ENCODE data around the gene MED27.

Gene MED27

DNA sequence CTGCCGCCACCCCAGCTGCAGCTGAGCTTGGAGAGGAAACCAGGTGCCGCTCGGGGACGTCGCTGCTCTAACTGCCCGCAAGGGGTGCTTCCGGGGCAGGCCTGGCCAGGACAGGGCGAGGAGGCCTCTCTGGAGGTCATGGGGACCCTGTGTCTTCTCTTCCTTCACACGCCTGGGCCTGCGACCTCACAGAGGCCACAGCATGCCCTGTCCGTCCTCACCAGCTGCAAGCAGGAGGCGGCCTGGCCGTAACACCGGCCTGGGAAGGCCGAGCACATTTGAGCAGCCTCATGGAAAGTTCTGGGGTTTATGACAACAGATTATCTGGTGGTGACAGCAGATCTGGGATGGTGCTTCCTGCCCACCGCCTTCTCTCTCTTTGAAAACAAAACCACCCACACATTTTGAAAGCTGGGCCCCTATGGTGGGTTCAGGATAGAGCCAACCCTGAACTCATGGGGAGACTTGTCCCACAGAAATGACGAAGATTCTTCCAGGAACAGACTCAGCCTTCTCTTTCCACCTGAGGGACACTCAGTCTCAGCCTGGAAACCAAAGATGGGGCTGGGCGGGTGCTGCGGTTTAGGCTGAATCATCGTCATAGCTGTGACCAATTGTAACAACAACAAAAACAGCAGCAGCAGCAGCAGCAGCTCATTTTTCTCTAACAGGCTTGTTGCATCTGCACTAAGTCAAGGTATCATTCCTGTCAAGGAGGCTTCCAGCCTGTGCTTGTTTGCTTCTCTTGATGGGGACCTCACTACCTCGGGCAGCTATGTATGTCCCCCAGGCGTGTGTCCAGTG, 240.2 kb downstream of the MED27 start:
- Histone ChIP-seq H3K9ac (ENCODE audit: low read depth, low read length) (no peak overlapping the region), H3K4me1 (ENCODE audit: insufficient read depth, low read length) (peaks cover 9% of the 10 kb centered on the region; the same call in 1 of the 2 replicates), H3K4me3 (ENCODE audit: low read length) (no peak overlapping the region), H3K9me3 (ENCODE audit: insufficient read depth, low read depth, low read length) (no peaks in the 10 kb centered on the region), H3K27ac (ENCODE audit: low read depth, low read length) (no peak overlapping the region), H3K27me3 (ENCODE audit: insufficient read depth, low read length) (no peaks in the 10 kb centered on the region), H3K36me3 (ENCODE audit: insufficient read depth, low read length) (no peaks in the 10 kb centered on the region)
- WGBS = 92% methylated on average over 22 of the region's 22 CpGs

DNA sequence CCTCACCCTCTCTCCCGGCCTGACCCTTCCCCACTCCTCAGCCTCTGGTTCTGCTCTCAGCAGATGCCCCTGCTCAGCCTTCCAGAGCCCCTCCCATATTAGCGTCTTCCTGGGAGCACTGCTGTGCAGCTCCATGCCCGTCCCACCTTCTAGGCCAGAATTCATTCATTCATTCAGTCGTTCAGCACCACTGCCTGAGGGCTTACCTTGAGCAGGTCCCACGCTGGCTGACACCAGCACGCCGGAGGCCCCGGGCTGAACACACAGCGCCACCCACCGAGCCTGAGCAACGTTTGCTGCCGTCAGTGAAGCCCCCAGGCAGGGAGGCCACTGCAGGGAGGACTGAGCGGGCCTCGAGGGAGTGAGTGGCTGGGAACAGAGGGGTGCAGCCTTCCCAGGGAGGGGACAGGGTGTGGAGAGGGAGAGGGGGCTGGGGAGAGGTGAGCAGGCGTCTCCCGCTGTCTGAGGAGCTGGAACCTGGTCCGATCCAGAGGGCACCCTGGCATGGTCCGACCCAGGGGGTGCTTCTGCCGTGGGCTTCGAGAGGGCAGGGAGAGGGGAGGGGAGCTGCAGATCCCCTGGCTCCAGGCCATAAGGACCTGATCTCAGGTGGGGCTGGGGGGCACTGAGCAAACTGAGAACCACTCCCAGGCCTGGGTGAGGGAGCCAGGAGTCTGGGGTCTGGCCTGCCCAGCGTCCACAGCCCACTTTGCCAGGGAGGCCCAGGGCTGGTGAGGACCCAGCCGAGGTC, 241.0 kb downstream of the MED27 start:
- Histone ChIP-seq H3K27me3 (ENCODE audit: insufficient read depth, low read length) (no peaks in the 10 kb centered on the region), H3K4me3 (ENCODE audit: low read length) (no peak overlapping the region), H3K27ac (ENCODE audit: low read depth, low read length) (no peak overlapping the region), H3K4me1 (ENCODE audit: insufficient read depth, low read length) (peaks cover 9% of the 10 kb centered on the region; the same call in 1 of the 2 replicates), H3K9ac (ENCODE audit: low read depth, low read length) (no peak overlapping the region), H3K36me3 (ENCODE audit: insufficient read depth, low read length) (no peaks in the 10 kb centered on the region), H3K9me3 (ENCODE audit: insufficient read depth, low read depth, low read length) (no peaks in the 10 kb centered on the region; the same call in 1 of the 2 replicates)
- WGBS = 65% methylated on average over 22 of the region's 22 CpGs

DNA sequence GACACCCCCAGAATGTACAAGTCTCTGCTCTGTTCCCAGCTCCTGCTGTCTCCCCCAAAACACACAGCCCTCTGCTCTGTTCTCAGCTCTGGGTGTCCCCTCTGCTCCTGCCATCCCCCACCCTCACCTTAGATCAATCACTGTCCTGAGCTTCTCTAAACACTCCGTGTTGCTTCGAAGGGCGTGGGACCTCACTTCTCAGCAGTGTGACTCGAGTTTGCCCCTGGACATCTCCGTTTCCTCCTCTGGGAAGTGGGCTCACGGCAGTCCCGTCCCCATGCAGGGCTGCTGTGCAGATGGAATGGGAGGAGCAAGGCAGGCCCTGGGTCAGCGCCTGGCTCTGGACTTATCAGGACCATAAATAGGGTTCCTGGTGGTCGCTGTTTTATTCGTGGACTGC, 241.8 kb downstream of the MED27 start:
- peaks cover 9% of the 10 kb centered on the region; the same call in 1 of the 2 replicates for H3K4me1 ChIP-seq (ENCODE audit: insufficient read depth, low read length)
- 79% methylated on average over 10 of the region's 10 CpGs for WGBS
- H3K36me3 ChIP-seq (ENCODE audit: insufficient read depth, low read length) = no peaks in the 10 kb centered on the region

DNA sequence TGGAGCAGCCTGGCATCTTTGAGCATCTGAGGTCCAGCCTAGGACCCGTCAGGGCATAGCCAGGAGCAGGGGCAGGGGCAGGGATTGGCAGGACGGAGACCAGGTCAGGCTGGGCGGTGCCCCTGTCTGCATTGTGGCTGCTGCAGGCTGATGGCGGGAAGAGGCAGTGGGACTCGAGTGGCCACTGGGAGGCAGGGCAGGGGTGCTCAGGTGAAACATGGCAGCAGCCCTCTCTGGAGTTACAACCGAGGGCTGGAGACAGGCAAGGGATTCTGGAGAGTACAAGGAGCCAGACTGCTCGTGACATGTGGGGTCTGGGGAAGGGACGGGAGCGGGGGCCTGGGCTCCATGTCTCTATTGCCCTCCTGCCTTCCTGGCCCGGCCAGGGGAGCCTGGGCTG, 242.4 kb downstream of the MED27 start:
- no peak overlapping the region for H3K9ac ChIP-seq (ENCODE audit: low read depth, low read length)
- H3K27ac ChIP-seq (ENCODE audit: low read depth, low read length) = no peak overlapping the region
- no peaks in the 10 kb centered on the region; the same call in 1 of the 2 replicates for H3K9me3 ChIP-seq (ENCODE audit: insufficient read depth, low read depth, low read length)
- H3K27me3 ChIP-seq (ENCODE audit: insufficient read depth, low read length) = no peaks in the 10 kb centered on the region
- H3K4me1 ChIP-seq (ENCODE audit: insufficient read depth, low read length) = peaks cover 9% of the 10 kb centered on the region; the same call in 1 of the 2 replicates
- 68% methylated on average over 10 of the region's 10 CpGs for WGBS
- H3K36me3 ChIP-seq (ENCODE audit: insufficient read depth, low read length) = no peaks in the 10 kb centered on the region
- no peak overlapping the region for H3K4me3 ChIP-seq (ENCODE audit: low read length)

More for the DNA sequence above, 241.8 kb downstream of the MED27 start:
- Histone ChIP-seq H3K4me3 (ENCODE audit: low read length) (no peak overlapping the region), H3K9me3 (ENCODE audit: insufficient read depth, low read depth, low read length) (no peaks in the 10 kb centered on the region; the same call in 1 of the 2 replicates), H3K27me3 (ENCODE audit: insufficient read depth, low read length) (no peaks in the 10 kb centered on the region), H3K9ac (ENCODE audit: low read depth, low read length) (no peak overlapping the region), H3K27ac (ENCODE audit: low read depth, low read length) (no peak overlapping the region)

DNA sequence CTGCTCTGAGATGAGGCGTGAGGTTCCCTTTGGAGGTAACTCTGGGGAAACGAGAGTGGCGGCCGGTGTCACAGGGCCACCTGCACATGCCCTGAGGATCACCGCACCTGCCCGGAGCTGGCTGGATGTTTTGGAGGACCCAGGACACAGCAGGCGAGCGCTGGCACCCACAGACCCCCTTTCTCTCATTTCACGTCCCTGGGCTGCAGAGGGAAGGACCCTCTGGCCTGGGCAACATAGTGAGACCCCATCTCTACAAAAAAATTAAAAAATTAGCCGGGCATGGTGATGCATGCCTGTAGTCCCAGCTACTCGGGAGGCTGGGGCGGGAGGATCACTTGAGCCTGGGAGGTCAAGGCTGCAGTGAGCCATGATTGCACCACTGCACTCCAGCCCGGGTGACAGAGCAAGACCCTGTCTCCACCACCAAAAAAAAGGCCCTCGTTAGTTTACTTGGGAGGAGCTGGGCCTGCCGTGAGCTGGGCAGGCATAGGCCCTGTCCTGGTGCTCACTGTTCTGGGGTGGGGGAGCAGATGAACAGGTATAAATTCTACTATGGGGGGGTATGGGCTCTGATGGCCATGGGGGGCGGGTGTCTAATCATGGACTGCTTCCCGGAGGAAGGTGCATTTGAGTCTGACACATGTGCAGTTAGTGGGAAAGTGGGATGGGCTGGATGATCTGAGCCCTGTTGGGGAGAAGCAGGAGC, 242.9 kb downstream of the MED27 start:
- Histone ChIP-seq H3K27ac (ENCODE audit: low read depth, low read length) (no peak overlapping the region), H3K36me3 (ENCODE audit: insufficient read depth, low read length) (no peaks in the 10 kb centered on the region), H3K27me3 (ENCODE audit: insufficient read depth, low read length) (no peaks in the 10 kb centered on the region), H3K9ac (ENCODE audit: low read depth, low read length) (no peak overlapping the region), H3K4me1 (ENCODE audit: insufficient read depth, low read length) (peaks cover 9% of the 10 kb centered on the region; the same call in 1 of the 2 replicates), H3K4me3 (ENCODE audit: low read length) (no peak overlapping the region), H3K9me3 (ENCODE audit: insufficient read depth, low read depth, low read length) (no peaks in the 10 kb centered on the region; the same call in 1 of the 2 replicates)
- WGBS = 94% methylated on average over 17 of the region's 17 CpGs

DNA sequence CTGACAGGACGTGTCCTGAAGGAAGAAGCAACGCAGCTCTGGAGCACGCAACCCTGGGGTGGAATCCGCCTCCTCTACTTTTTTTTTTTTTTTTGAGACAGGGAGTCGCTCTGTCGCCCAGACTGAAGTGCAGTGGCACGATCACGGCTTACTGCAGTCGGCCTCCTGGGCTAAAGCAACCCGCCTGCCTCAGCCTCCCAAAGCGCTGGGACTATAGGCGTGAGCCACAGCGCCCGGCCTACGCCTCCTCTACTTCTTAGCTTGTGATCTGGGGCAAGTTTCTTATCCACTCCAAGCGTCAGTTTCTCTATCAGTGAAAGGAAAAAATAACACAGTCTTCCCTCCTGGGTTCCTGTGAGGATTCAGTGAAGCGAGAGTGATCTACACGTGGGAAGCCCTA, 243.6 kb downstream of the MED27 start:
- Histone ChIP-seq H3K9ac (ENCODE audit: low read depth, low read length) (no peak overlapping the region), H3K27ac (ENCODE audit: low read depth, low read length) (no peak overlapping the region), H3K4me1 (ENCODE audit: insufficient read depth, low read length) (peaks cover 9% of the 10 kb centered on the region; the same call in 1 of the 2 replicates), H3K36me3 (ENCODE audit: insufficient read depth, low read length) (no peaks in the 10 kb centered on the region), H3K27me3 (ENCODE audit: insufficient read depth, low read length) (no peaks in the 10 kb centered on the region), H3K4me3 (ENCODE audit: low read length) (no peak overlapping the region), H3K9me3 (ENCODE audit: insufficient read depth, low read depth, low read length) (no peaks in the 10 kb centered on the region; the same call in 1 of the 2 replicates)
- 90% methylated on average over 18 of the region's 18 CpGs for WGBS

DNA sequence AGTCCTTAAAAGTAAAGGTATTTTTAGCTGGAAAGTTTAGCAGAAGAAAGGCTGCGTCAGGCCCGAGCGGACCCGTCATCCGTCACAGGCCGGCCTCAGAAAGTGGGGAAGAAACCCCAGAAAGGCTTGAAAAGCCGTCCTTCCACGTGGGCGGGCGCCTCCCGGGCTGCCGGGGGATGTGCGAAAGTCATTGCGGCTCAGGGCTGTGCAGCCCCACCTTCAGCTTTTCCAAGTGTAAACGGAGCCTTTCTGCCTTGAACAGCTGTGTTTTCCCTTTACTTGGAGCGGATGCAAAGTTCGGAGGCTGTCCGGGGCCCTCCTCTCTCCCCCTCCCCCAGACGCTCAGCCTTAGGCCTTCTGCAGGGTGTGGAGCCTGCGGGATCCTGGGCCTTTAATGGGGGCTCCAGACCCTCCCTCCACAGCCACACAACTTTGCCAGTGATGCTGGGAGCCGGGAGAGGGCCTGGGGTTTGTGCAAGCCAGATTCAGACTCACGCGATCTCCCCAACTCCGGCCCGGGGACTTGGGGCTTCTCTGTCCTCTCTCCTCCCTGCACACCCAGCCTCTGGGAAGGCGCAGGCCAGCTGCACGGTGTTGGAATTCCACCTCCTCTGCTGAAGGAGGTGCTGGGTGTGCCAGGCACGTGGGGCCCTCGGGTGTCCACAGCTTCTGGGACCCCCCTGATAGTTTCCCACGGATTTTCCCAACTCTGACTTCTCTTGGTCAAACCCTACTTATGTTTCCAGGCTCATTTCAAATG, 244.3 kb downstream of the MED27 start:
- Histone ChIP-seq H3K27me3 (ENCODE audit: insufficient read depth, low read length) (no peaks in the 10 kb centered on the region), H3K36me3 (ENCODE audit: insufficient read depth, low read length) (no peaks in the 10 kb centered on the region), H3K4me3 (ENCODE audit: low read length) (no peak overlapping the region), H3K4me1 (ENCODE audit: insufficient read depth, low read length) (peaks cover 9% of the 10 kb centered on the region; the same call in 1 of the 2 replicates), H3K27ac (ENCODE audit: low read depth, low read length) (no peak overlapping the region), H3K9ac (ENCODE audit: low read depth, low read length) (no peak overlapping the region), H3K9me3 (ENCODE audit: insufficient read depth, low read depth, low read length) (no peaks in the 10 kb centered on the region; the same call in 1 of the 2 replicates)
- 83% methylated on average over 30 of the region's 30 CpGs for WGBS

DNA sequence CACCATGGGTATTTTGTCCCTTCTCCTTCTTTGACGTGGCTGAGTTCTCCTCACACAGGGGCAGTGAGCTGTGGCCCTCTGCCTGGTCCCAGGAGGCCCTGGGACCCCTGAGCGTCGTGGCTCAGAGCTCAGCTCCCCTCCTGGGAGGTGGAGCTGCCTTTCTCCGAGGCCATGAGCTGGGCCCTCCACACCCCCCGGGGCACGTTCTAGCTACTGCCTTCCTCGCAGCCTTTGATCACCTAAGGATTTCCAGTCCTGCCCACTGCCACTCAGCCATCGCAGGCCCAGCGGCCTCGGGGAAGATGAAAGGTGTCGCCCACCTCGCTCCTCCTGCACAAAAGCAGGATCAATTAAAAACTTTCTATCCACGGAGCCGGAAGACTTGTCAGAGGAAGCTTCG, 244.9 kb downstream of the MED27 start:
- Histone ChIP-seq H3K27ac (ENCODE audit: low read depth, low read length) (no peak overlapping the region), H3K9me3 (ENCODE audit: insufficient read depth, low read depth, low read length) (no peaks in the 10 kb centered on the region; the same call in 1 of the 2 replicates), H3K36me3 (ENCODE audit: insufficient read depth, low read length) (no peaks in the 10 kb centered on the region), H3K4me1 (ENCODE audit: insufficient read depth, low read length) (peaks cover 9% of the 10 kb centered on the region; the same call in 1 of the 2 replicates), H3K27me3 (ENCODE audit: insufficient read depth, low read length) (no peaks in the 10 kb centered on the region), H3K9ac (ENCODE audit: low read depth, low read length) (no peak overlapping the region), H3K4me3 (ENCODE audit: low read length) (no peak overlapping the region)
- WGBS = 76% methylated on average over 15 of the region's 15 CpGs

DNA sequence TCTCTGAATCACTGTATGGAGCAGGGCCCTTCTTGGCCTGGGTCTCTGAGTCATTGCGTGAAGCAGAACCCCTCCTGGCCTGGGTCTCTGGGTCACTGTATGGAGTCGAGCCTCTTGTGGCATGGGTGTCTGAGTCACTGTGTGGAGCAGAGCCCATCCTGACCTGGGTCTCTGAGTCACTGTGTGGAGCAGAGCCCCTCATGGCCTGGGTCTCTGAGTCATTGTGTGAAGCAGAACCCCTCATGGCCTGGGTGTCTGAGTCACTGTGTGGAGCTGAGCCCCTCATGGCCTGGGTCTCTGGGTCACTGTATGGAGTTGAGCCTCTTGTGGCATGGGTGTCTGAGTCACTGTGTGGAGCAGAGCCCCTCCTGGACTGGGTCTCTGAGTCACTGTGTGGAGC, 245.8 kb downstream of the MED27 start:
- Histone ChIP-seq H3K36me3 (ENCODE audit: insufficient read depth, low read length) (no peaks in the 10 kb centered on the region), H3K9ac (ENCODE audit: low read depth, low read length) (no peak overlapping the region), H3K27ac (ENCODE audit: low read depth, low read length) (no peak overlapping the region), H3K9me3 (ENCODE audit: insufficient read depth, low read depth, low read length) (no peaks in the 10 kb centered on the region; the same call in 1 of the 2 replicates), H3K4me1 (ENCODE audit: insufficient read depth, low read length) (peaks cover 9% of the 10 kb centered on the region; the same call in 1 of the 2 replicates), H3K27me3 (ENCODE audit: insufficient read depth, low read length) (no peaks in the 10 kb centered on the region), H3K4me3 (ENCODE audit: low read length) (no peak overlapping the region)
- 95% methylated on average over 2 of the region's 2 CpGs for WGBS

DNA sequence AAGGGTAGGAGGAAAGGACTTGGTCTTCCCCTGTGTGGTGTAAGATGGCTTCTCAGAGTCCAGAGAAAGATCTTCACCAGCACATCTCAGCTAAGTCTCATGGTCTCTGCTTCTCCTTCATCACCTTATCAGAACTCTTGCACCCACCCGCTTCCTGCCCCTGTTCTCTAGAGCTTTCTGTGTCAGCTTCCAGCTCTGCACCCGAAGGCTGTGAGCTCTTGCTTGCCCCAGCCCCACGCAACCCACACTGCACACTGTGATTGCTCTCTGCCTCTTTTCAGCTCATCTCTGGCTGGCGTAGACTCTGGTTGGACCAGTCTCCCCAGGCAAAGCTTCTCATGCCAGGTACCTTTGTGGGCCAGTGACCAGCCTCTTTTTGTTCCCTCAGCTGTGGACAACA, 246.6 kb downstream of the MED27 start:
- no peak overlapping the region for H3K9ac ChIP-seq (ENCODE audit: low read depth, low read length)
- H3K27me3 ChIP-seq (ENCODE audit: insufficient read depth, low read length) = no peaks in the 10 kb centered on the region
- 72% methylated on average over 4 of the region's 4 CpGs for WGBS
- no peak overlapping the region for H3K27ac ChIP-seq (ENCODE audit: low read depth, low read length)
- H3K4me1 ChIP-seq (ENCODE audit: insufficient read depth, low read length) = peaks cover 9% of the 10 kb centered on the region; the same call in 1 of the 2 replicates
- no peak overlapping the region for H3K4me3 ChIP-seq (ENCODE audit: low read length)
- H3K9me3 ChIP-seq (ENCODE audit: insufficient read depth, low read depth, low read length) = no peaks in the 10 kb centered on the region; the same call in 1 of the 2 replicates
- H3K36me3 ChIP-seq (ENCODE audit: insufficient read depth, low read length) = no peaks in the 10 kb centered on the region

All from HUES64 (cell line).